ENCODE data around the gene MAGI2. TPM values are rescaled to one million over a fixed set of nuclear protein-coding genes. Genes with fewer than 3 reads are reported as not detected.
A peak's percentile ranks its signal among the peaks of the same experiment; 100 is the strongest.

The MAGI2 gene
- total and polyA plus RNA-seq, 4 donors, result 3.7 to 25.5 (median 11.6) TPM

- no peak for DNase-seq
- Histone ChIP-seq H3K27me3 (ENCODE audit: control insufficient read depth in 1 of 2, insufficient read depth in 2 of 2, low read length in 1 of 2) (no peaks in the 10 kb centered on the region), H3K4me1 (ENCODE audit: control insufficient read depth in 1 of 2, insufficient read depth in 2 of 2, low read length in 2 of 2) (no peaks in the 10 kb centered on the region), H3K36me3 (ENCODE audit: control insufficient read depth in 1 of 2, insufficient read depth in 2 of 2, low read length in 1 of 2) (no peaks in the 10 kb centered on the region), H3K9me3 (ENCODE audit: control insufficient read depth, low read length) (no peaks in the 10 kb centered on the region), H3K4me3 (ENCODE audit: low read length in 2 of 2) (no peak overlapping the region), H3K27ac (ENCODE audit: low read depth in 1 of 2, low read length in 2 of 2) (no peak overlapping the region)
- intact Hi-C loops (cut with DNase I), result no loop called here
- ATAC-seq (ENCODE audit: low FRiP score), result no peak
Observed at GRCh38 chr7:78057571-78057970, 1395.9 kb downstream of the MAGI2 start.

- no peak overlapping the region for H3K4me3 ChIP-seq (ENCODE audit: low read length in 2 of 2)
- H3K9me3 ChIP-seq (ENCODE audit: control insufficient read depth, low read length), result no peaks in the 10 kb centered on the region
- no peaks in the 10 kb centered on the region for H3K36me3 ChIP-seq (ENCODE audit: control insufficient read depth in 1 of 2, insufficient read depth in 2 of 2, low read length in 1 of 2)
- no peak overlapping the region for H3K27ac ChIP-seq (ENCODE audit: low read depth in 1 of 2, low read length in 2 of 2)
- DNase-seq, result no peak
- no peak for ATAC-seq (ENCODE audit: low FRiP score)
- no peaks in the 10 kb centered on the region for H3K4me1 ChIP-seq (ENCODE audit: control insufficient read depth in 1 of 2, insufficient read depth in 2 of 2, low read length in 2 of 2)
- no peaks in the 10 kb centered on the region for H3K27me3 ChIP-seq (ENCODE audit: control insufficient read depth in 1 of 2, insufficient read depth in 2 of 2, low read length in 1 of 2)
- WGBS, 2 donors, result 94 to 97% methylated on average over 1 of the region's 1 CpG
- intact Hi-C loops (cut with DNase I), result no loop called here
Observed at GRCh38 chr7:78055599-78055998, 1397.9 kb downstream of the MAGI2 start.

- Histone ChIP-seq H3K9me3 (ENCODE audit: control insufficient read depth, low read length) (no peaks in the 10 kb centered on the region), H3K4me1 (ENCODE audit: control insufficient read depth in 1 of 2, insufficient read depth in 2 of 2, low read length in 2 of 2) (no peaks in the 10 kb centered on the region), H3K27me3 (ENCODE audit: control insufficient read depth in 1 of 2, insufficient read depth in 2 of 2, low read length in 1 of 2) (no peaks in the 10 kb centered on the region), H3K27ac (ENCODE audit: low read depth in 1 of 2, low read length in 2 of 2) (no peak overlapping the region), H3K36me3 (ENCODE audit: control insufficient read depth in 1 of 2, insufficient read depth in 2 of 2, low read length in 1 of 2) (no peaks in the 10 kb centered on the region), H3K4me3 (ENCODE audit: low read length in 2 of 2) (no peak overlapping the region)
- intact Hi-C loops (cut with DNase I), result no loop called here
- WGBS, 2 donors, result 78 to 79% methylated on average over 3 of the region's 3 CpGs
- DNase-seq, result no peak
- no peak for ATAC-seq (ENCODE audit: low FRiP score)
Observed at GRCh38 chr7:78055001-78055573, 1398.4 kb downstream of the MAGI2 start.

- no peak for ATAC-seq (ENCODE audit: low FRiP score)
Observed at GRCh38 chr7:78052112-78052511, 1401.4 kb downstream of the MAGI2 start.

GRCh38 chr7:78047800-78048199 is 1405.7 kb downstream of the MAGI2 start:
- Histone ChIP-seq H3K4me3 (ENCODE audit: low read length in 2 of 2) (no peak overlapping the region), H3K27me3 (ENCODE audit: control insufficient read depth in 1 of 2, insufficient read depth in 2 of 2, low read length in 1 of 2) (no peaks in the 10 kb centered on the region), H3K4me1 (ENCODE audit: control insufficient read depth in 1 of 2, insufficient read depth in 2 of 2, low read length in 2 of 2) (no peaks in the 10 kb centered on the region), H3K27ac (ENCODE audit: low read depth in 1 of 2, low read length in 2 of 2) (no peak overlapping the region), H3K36me3 (ENCODE audit: control insufficient read depth in 1 of 2, insufficient read depth in 2 of 2, low read length in 1 of 2) (no peaks in the 10 kb centered on the region), H3K9me3 (ENCODE audit: control insufficient read depth, low read length) (no peaks in the 10 kb centered on the region)
- DNase-seq (no peak), ATAC-seq (ENCODE audit: low FRiP score) (no peak)
- intact Hi-C loops (cut with DNase I), result no loop called here
- WGBS, 2 donors, result 48 to 53% methylated on average over 3 of the region's 3 CpGs

More at GRCh38 chr7:78052112-78052511, 1401.4 kb downstream of the MAGI2 start:
- DNase-seq, result no peak
- Histone ChIP-seq H3K36me3 (ENCODE audit: control insufficient read depth in 1 of 2, insufficient read depth in 2 of 2, low read length in 1 of 2) (no peaks in the 10 kb centered on the region), H3K4me3 (ENCODE audit: low read length in 2 of 2) (no peak overlapping the region), H3K4me1 (ENCODE audit: control insufficient read depth in 1 of 2, insufficient read depth in 2 of 2, low read length in 2 of 2) (no peaks in the 10 kb centered on the region), H3K9me3 (ENCODE audit: control insufficient read depth, low read length) (no peaks in the 10 kb centered on the region), H3K27ac (ENCODE audit: low read depth in 1 of 2, low read length in 2 of 2) (no peak overlapping the region), H3K27me3 (ENCODE audit: control insufficient read depth in 1 of 2, insufficient read depth in 2 of 2, low read length in 1 of 2) (no peaks in the 10 kb centered on the region)
- intact Hi-C loops (cut with DNase I), result no loop called here
- 65 to 70% methylated on average over 7 of the region's 7 CpGs for WGBS, 2 donors

GRCh38 chr7:78043159-78043558 is 1410.3 kb downstream of the MAGI2 start:
- intact Hi-C loops (cut with DNase I), result no loop called here
- 93 to 97% methylated on average over 2 of the region's 2 CpGs for WGBS, 2 donors
- no peaks in the 10 kb centered on the region for H3K27me3 ChIP-seq (ENCODE audit: control insufficient read depth in 1 of 2, insufficient read depth in 2 of 2, low read length in 1 of 2)
- no peaks in the 10 kb centered on the region for H3K36me3 ChIP-seq (ENCODE audit: control insufficient read depth in 1 of 2, insufficient read depth in 2 of 2, low read length in 1 of 2)
- no peaks in the 10 kb centered on the region for H3K9me3 ChIP-seq (ENCODE audit: control insufficient read depth, low read length)
- DNase-seq (no peak), ATAC-seq (ENCODE audit: low FRiP score) (no peak)
- no peak overlapping the region for H3K27ac ChIP-seq (ENCODE audit: low read depth in 1 of 2, low read length in 2 of 2)
- no peaks in the 10 kb centered on the region for H3K4me1 ChIP-seq (ENCODE audit: control insufficient read depth in 1 of 2, insufficient read depth in 2 of 2, low read length in 2 of 2)
- no peak overlapping the region for H3K4me3 ChIP-seq (ENCODE audit: low read length in 2 of 2)

- no peak for DNase-seq
- H3K9me3 ChIP-seq (ENCODE audit: control insufficient read depth, low read length), result no peaks in the 10 kb centered on the region
- no peak for ATAC-seq (ENCODE audit: low FRiP score)
- WGBS, 2 donors, result 96 to 100% methylated on average over 3 of the region's 3 CpGs
- H3K36me3 ChIP-seq (ENCODE audit: control insufficient read depth in 1 of 2, insufficient read depth in 2 of 2, low read length in 1 of 2), result no peaks in the 10 kb centered on the region
- no peaks in the 10 kb centered on the region for H3K4me1 ChIP-seq (ENCODE audit: control insufficient read depth in 1 of 2, insufficient read depth in 2 of 2, low read length in 2 of 2)
- H3K27me3 ChIP-seq (ENCODE audit: control insufficient read depth in 1 of 2, insufficient read depth in 2 of 2, low read length in 1 of 2), result no peaks in the 10 kb centered on the region
- intact Hi-C loops (cut with DNase I), result no loop called here
- H3K27ac ChIP-seq (ENCODE audit: low read depth in 1 of 2, low read length in 2 of 2), result no peak overlapping the region
- no peak overlapping the region for H3K4me3 ChIP-seq (ENCODE audit: low read length in 2 of 2)
Observed at GRCh38 chr7:78041423-78041822, 1412.0 kb downstream of the MAGI2 start.

GRCh38 chr7:78039790-78040776 is 1413.4 kb downstream of the MAGI2 start:
- peak; percentile 67 for ATAC-seq (ENCODE audit: low FRiP score)
- WGBS, 2 donors, result 42% methylated on average over 38 to 40 of the region's 40 CpGs
- Histone ChIP-seq H3K4me3 (ENCODE audit: low read length in 2 of 2) (no peak overlapping the region), H3K36me3 (ENCODE audit: control insufficient read depth in 1 of 2, insufficient read depth in 2 of 2, low read length in 1 of 2) (no peaks in the 10 kb centered on the region), H3K9me3 (ENCODE audit: control insufficient read depth, low read length) (no peaks in the 10 kb centered on the region), H3K4me1 (ENCODE audit: control insufficient read depth in 1 of 2, insufficient read depth in 2 of 2, low read length in 2 of 2) (no peaks in the 10 kb centered on the region), H3K27ac (ENCODE audit: low read depth in 1 of 2, low read length in 2 of 2) (no peak overlapping the region), H3K27me3 (ENCODE audit: control insufficient read depth in 1 of 2, insufficient read depth in 2 of 2, low read length in 1 of 2) (no peaks in the 10 kb centered on the region)
- intact Hi-C loops (cut with DNase I), result no loop called here
- peak; percentile 50 to 77 for DNase-seq
